RWPE2 (cell line): Measurements from ENCODE around the gene CDH4.
A peak's percentile ranks its signal among the peaks of the same experiment; 100 is the strongest.
"Not testable (repeated sequence)": the region's sequence is repeated elsewhere in the genome, so short reads cannot be mapped to it uniquely, and the experiment has no call there.

Source experiments
- ATAC-seq: fragments of 200-7000 bp; cut with Tn5 transposase; 3 replicates; pipeline ENCODE4 v1.9.1; 2021; ENCODE audit warnings: low read depth
- DNase-seq: peaks from one replicate; pipeline ENCODE4 v3.0.0-alpha.2; 2020; ENCODE audit warnings: low spot score
- H3K27ac ChIP-seq: fragments of 450-650 bp; 2 replicates; pipeline ENCODE4 v1.5.1; 2017; ENCODE audit warnings: mild to moderate bottlenecking; ENCODE audit not compliant: poor library complexity, severe bottlenecking
- H3K27me3 ChIP-seq: fragments of 250-450 bp; sonication (Bioruptor Pico); 2 replicates; pipeline ENCODE4 v1.5.1; 2021; ENCODE audit warnings: mild to moderate bottlenecking, moderate library complexity; ENCODE audit not compliant: insufficient read depth, poor library complexity, severe bottlenecking
- H3K36me3 ChIP-seq: fragments of 250-450 bp; sonication (Bioruptor Pico); 2 replicates; pipeline ENCODE4 v1.5.1; 2020; ENCODE audit warnings: low read depth, mild to moderate bottlenecking, moderate library complexity
- H3K4me1 ChIP-seq: fragments of 250-450 bp; sonication (Bioruptor Pico); 2 replicates; pipeline ENCODE4 v1.5.1; 2021; ENCODE audit warnings: mild to moderate bottlenecking, moderate library complexity; ENCODE audit not compliant: insufficient read depth, poor library complexity, severe bottlenecking
- H3K4me3 ChIP-seq: fragments of 250-450 bp; sonication (Bioruptor Pico); 2 replicates; pipeline ENCODE4 v1.5.1; 2021; ENCODE audit warnings: mild to moderate bottlenecking, moderate library complexity; ENCODE audit not compliant: severe bottlenecking
- H3K9me3 ChIP-seq: fragments of 250-450 bp; sonication (Bioruptor Pico); 2 replicates; pipeline ENCODE4 v1.5.1; 2021; ENCODE audit warnings: mild to moderate bottlenecking, moderate library complexity; ENCODE audit not compliant: severe bottlenecking
- TF ChIP-seq, protein P1 (sequence below): fragments of 450-650 bp; IDR thresholded peaks from one replicate; pipeline ENCODE4 v1.5.1; 2017; ENCODE audit warnings: mild to moderate bottlenecking, moderate library complexity; ENCODE audit not compliant: poor library complexity, severe bottlenecking

CDH4 gene

DNA sequence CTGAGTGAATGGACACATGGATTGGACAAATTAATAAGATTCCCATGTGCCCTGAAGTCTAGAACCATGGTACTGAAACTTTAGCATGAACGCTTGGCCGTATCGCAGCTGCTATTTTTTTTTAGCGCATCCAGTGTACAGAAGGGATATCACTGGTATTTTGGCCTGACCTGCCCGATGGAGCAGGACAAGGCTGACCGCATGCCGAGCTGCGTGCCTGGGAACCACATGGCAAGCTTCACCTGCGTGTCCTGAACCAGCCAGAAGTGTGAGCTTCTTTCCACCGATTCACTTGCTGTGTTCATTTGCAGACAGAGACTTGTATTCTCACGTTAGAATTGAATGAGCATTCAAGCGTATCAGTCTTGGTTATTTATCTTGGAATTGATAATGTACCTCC is 145.7 kb downstream of the CDH4 start:
- TF ChIP-seq, protein P1, sequence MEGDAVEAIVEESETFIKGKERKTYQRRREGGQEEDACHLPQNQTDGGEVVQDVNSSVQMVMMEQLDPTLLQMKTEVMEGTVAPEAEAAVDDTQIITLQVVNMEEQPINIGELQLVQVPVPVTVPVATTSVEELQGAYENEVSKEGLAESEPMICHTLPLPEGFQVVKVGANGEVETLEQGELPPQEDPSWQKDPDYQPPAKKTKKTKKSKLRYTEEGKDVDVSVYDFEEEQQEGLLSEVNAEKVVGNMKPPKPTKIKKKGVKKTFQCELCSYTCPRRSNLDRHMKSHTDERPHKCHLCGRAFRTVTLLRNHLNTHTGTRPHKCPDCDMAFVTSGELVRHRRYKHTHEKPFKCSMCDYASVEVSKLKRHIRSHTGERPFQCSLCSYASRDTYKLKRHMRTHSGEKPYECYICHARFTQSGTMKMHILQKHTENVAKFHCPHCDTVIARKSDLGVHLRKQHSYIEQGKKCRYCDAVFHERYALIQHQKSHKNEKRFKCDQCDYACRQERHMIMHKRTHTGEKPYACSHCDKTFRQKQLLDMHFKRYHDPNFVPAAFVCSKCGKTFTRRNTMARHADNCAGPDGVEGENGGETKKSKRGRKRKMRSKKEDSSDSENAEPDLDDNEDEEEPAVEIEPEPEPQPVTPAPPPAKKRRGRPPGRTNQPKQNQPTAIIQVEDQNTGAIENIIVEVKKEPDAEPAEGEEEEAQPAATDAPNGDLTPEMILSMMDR = no peak
- H3K27ac ChIP-seq = no peak overlapping the region
- no peaks in the 10 kb centered on the region for H3K4me1 ChIP-seq
- H3K36me3 ChIP-seq = no peaks in the 10 kb centered on the region; the same call in 1 of the 2 replicates
- no peaks in the 10 kb centered on the region for H3K9me3 ChIP-seq
- no peaks in the 10 kb centered on the region for H3K27me3 ChIP-seq
- ATAC-seq (no peak), DNase-seq (peak; percentile 73)
- H3K4me3 ChIP-seq = no peak overlapping the region

DNA sequence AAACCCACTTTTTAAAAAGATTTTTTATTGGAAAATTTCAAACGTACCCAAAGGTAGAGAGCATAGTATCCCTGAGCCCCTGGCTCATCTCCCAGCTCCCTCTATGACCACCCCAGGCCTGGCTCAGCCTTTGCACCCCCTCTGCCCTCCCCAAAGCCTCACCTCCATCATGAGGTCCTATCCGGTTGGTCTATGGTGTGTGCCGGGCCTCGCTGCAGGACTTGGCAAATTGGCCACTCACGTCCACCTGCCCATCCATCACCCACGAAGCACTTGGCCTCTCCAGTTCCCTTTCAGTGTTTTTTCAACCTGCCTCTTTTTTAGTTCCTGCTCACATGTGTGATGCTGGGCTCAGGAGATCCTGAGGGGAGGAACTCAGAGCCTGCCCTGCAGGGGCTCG is 147.4 kb downstream of the CDH4 start:
- DNase-seq = peak; percentile 77
- ATAC-seq = no peak
- TF ChIP-seq, protein P1 = no peak
- H3K36me3 ChIP-seq = no peaks in the 10 kb centered on the region; the same call in 1 of the 2 replicates
- H3K4me1 ChIP-seq = no peaks in the 10 kb centered on the region
- H3K27ac ChIP-seq = no peak overlapping the region
- no peaks in the 10 kb centered on the region for H3K27me3 ChIP-seq
- no peak overlapping the region for H3K4me3 ChIP-seq
- no peaks in the 10 kb centered on the region for H3K9me3 ChIP-seq

DNA sequence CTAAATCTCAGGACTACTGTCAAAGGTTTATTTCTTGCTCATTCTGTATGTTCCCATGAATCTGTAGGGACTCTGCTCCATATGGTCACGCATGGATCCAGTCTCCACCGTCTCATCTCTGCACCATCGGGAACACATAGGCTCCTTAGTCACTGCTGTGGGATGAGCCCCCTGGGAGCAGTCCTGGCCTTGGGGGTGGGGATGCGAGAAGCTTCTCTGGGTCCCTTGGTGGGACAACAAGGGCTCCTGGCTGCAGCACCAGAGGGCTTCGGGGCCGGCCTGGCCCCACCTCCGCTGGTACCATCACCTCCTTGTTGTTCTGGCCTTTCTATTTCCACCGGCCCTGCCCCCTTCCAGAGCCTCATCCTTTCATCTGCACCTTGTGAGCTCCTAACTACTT is 148.4 kb downstream of the CDH4 start:
- DNase-seq = peak; percentile 76

DNA sequence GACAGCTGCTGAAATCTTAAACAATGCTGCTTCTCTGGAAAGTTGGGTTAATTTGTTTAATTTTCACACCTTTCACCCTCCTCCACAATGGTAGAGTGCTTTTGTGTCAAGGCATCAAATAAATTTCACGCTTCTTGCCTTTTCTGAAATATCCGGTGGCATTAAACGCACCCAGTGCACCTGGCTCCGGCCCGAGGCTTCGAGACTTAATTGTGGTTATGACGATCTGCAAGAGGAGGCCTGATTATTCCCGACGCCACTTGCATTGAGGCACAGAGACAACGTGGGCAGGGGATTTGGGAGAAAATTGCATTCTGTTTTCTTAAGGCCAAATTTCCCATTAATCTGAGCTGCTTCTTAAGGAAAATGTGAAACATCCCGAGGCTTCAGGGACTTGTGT is 152.2 kb downstream of the CDH4 start:
- Histone ChIP-seq H3K4me3 (no peak overlapping the region), H3K4me1 (no peaks in the 10 kb centered on the region), H3K9me3 (no peaks in the 10 kb centered on the region), H3K36me3 (peaks cover 9% of the 10 kb centered on the region), H3K27ac (no peak overlapping the region), H3K27me3 (no peaks in the 10 kb centered on the region)
- no peak for ATAC-seq
- no peak for DNase-seq
- TF ChIP-seq, protein P1 = no peak

More for the DNA sequence above, 148.4 kb downstream of the CDH4 start:
- H3K27me3 ChIP-seq = no peaks in the 10 kb centered on the region
- TF ChIP-seq, protein P1 = no peak
- ATAC-seq = no peak
- H3K4me3 ChIP-seq = no peak overlapping the region
- no peaks in the 10 kb centered on the region for H3K9me3 ChIP-seq
- H3K27ac ChIP-seq = no peak overlapping the region
- H3K4me1 ChIP-seq = no peaks in the 10 kb centered on the region
- no peaks in the 10 kb centered on the region; the same call in 1 of the 2 replicates for H3K36me3 ChIP-seq

DNA sequence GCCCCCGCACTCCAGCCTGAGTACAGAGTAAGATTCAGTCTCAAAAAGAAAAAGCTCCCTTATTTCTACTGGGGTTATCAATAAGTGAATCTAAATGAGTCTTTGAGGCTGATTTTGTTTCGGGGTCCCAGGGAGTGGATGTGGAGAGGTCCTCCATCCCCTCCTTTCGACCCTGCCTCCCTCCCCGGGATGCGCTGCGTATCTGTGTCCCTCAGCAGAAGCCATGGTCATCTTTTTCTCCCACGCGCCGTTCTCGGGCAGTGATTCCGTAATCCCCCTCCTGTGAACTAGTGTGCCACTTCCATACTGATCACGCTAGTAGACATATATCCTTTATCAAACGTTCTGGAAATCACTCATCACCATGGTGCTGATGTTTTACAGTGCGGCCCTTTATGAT is 152.9 kb downstream of the CDH4 start:
- DNase-seq (no peak), ATAC-seq (no peak)
- Histone ChIP-seq H3K9me3 (no peaks in the 10 kb centered on the region), H3K4me3 (no peak overlapping the region), H3K27ac (no peak overlapping the region), H3K27me3 (no peaks in the 10 kb centered on the region), H3K4me1 (no peaks in the 10 kb centered on the region), H3K36me3 (peaks cover 12% of the 10 kb centered on the region)
- TF ChIP-seq, protein P1 = no peak

DNA sequence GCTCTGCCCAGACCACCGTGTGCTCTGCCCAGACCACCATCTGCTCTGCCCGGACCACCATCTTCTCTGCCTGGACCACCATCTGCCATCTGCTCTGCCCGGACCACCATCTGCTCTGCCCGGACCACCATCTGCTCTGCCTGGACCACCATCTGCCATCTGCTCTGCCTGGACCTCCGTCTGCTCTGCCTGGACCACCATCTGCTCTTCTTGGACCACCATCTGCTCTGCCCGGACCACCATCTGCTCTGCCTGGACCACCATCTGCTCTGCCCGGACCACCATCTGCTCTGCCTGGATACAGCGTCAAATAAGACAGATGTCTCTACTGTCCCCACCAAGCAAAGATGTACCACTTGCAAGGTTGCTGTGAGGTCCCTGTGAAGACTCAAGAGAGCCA is 154.7 kb downstream of the CDH4 start:
- peaks cover 12% of the 10 kb centered on the region for H3K36me3 ChIP-seq
- H3K27ac ChIP-seq, ATAC-seq, DNase-seq, H3K4me3 ChIP-seq, H3K4me1 ChIP-seq, H3K9me3 ChIP-seq, H3K27me3 ChIP-seq: not testable (repeated sequence)
